Left ventricle myocardium superior (tissue), 1 donor: ENCODE measurements around the gene RAC3. TPM values are rescaled to one million over a fixed set of nuclear protein-coding genes. Genes with fewer than 3 reads are reported as not detected.

Source experiments
- ATAC-seq: fragments of 200-7000 bp; cut with Tn5 transposase; one replicate; pipeline ENCODE4 v1.9.1; 2020; ENCODE audit warnings: mild to moderate bottlenecking, moderate library complexity
- DNase-seq: peaks from one replicate; pipeline ENCODE4 v3.0.0-alpha.2; 2020
- intact Hi-C: fragments of 100-400 bp; cut with micrococcal nuclease; formaldehyde crosslinking; loops from one replicate; pipeline ENCODE4 v1.11.0; 2022
- total RNA-seq: library from RNA; stranded (reverse); fragmentation: NEBNext Ultra II Directional; extraction: Animal tissue kit (Norgen Biotek cat#: 25700); gene quantifications from one replicate; pipeline ENCODE4 v1.2.1, GENCODE V29; 2021
- donor health status: DM: no; HTN: yes; CAD: no; lungs with severe emphysema.

The RAC3 gene
- total RNA-seq, 1 donor from 2014 or later: 1.8 TPM

GRCh38 chr17:82080048-82080788, 48.7 kb downstream of the RAC3 start:
- intact Hi-C loops: no loop called here
- ATAC-seq (no peak), DNase-seq (no peak)

DNA sequence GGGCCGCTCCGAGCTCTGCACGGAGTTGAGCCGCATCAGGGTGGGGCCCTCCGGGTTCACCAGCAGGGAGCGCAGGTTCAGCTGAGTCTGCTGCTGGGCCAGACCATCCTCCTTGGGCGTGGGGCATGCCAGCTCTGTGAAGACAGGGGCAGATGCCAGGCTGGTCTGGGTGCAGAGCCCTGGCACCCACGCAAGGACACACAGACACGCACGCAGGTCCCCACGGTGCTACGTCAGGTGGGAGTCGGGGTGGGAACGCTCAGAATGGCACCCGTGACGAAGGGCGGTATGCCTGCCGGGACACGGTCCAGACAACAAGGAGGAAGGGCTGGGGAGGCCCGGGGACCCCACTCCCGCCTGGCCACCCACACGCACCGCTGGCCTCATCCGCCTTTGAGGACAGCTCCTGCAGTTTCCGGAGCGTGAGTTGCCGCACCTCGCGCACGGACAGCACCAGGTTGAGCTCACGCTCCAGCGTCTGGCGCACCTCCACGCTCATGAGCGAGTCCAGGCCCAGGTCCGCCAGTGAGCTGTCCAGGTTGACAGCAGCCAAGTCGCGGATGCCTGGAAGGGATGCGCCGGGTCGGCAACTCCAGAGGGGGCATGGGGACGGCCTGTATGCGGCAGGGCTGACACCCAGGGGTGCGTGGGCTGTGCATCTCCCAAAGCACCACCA, 49.4 kb downstream of the RAC3 start:
- no peak for DNase-seq
- intact Hi-C loops: no loop called here
- ATAC-seq: no peak

DNA sequence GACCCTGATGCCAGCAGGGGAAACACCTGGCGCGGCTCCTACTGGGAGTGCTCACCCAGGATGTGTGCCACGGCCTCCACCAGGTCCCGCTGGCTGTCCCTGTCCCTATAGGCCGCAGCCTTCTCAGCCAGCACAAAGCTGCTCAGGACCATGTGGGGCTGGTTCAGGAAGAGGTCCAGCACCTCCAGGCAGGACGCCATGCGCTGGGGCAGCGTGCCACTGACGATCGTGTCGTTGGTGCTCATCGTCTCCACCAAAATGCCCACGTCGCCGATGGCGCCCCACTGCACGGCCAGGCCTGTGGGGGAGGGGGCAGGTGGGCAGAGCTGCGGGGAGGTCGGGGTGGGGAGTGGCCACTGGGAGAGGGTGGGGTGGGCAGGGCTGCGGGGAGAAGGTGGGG, 50.1 kb downstream of the RAC3 start:
- intact Hi-C loops: no loop called here
- DNase-seq: no peak
- ATAC-seq: no peak

DNA sequence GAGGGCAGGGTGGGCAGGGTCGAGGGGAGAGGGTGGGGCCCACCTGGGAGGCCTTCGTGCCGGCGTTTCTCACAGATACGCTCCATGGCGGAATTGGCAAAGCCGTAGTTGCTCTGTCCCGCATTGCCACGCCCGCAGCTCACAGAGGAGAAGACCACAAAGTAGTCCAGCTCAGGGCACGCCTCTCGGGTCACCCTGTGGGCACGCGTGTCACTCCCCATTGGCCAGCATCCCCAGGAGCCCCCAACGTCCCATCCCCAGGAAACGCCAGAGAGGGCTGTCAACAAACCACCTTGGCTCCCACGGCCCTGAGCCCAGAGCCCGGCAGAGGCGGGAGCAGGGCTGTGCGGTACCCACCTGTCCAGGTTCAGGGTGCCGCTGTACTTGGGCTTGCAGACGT, 50.5 kb downstream of the RAC3 start:
- intact Hi-C loops: no loop called here
- DNase-seq (no peak), ATAC-seq (no peak)

DNA sequence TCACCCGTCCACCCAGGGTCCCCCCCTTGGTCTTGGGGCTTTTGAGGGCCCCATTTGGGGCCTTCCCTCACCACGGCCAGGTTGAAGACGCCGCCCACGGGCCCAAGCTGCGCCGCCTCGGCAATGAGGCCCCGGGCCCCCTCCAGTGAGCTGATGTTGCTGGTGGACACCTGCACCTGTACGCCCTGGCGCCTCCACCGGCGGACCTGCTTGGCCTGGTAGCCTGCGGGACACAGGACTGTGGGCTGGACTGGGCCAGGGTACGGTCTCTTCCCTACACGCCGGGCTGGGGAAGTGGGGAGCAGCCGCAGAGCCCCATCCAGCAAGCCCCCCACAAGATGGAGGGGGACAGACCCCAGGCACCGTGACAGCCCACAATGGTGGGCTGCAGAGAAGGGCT, 51.0 kb downstream of the RAC3 start:
- intact Hi-C loops: no loop called here
- ATAC-seq: no peak

GRCh38 chr17:82083009-82083408, 51.5 kb downstream of the RAC3 start:
- DNase-seq (no peak), ATAC-seq (no peak)
- intact Hi-C loops: no loop called here

More for the DNA sequence above, 51.0 kb downstream of the RAC3 start:
- no peak for DNase-seq

Other genes with a start within 250 kb of the RAC3 start
- not detected for gene GCGR, start 227.5 kb upstream of the RAC3 start, total RNA-seq
- 103 TPM for gene MCRIP1, start 198.4 kb upstream of the RAC3 start, total RNA-seq
- 0.67 TPM for gene PPP1R27, start 196.6 kb upstream of the RAC3 start, total RNA-seq
- gene P4HB, start 171.1 kb upstream of the RAC3 start, total RNA-seq: 362 TPM
- gene ARHGDIA, start 160.3 kb upstream of the RAC3 start, total RNA-seq: 114 TPM
- 32.0 TPM for gene ALYREF, start 140.1 kb upstream of the RAC3 start, total RNA-seq
- gene ANAPC11, start 140.0 kb upstream of the RAC3 start, total RNA-seq: 173 TPM
- gene NPB, start 129.4 kb upstream of the RAC3 start, total RNA-seq: 0.69 TPM
- 28.4 TPM for gene PCYT2, start 120.3 kb upstream of the RAC3 start, total RNA-seq
- gene SIRT7, start 113.5 kb upstream of the RAC3 start, total RNA-seq: 6.3 TPM
- gene MAFG, start 103.9 kb upstream of the RAC3 start, total RNA-seq: 27.5 TPM
- gene PYCR1, start 94.4 kb upstream of the RAC3 start, total RNA-seq: 4.0 TPM
- 4.0 TPM for gene MYADML2, start 84.4 kb upstream of the RAC3 start, total RNA-seq
- 0.52 TPM for gene NOTUM, start 70.5 kb upstream of the RAC3 start, total RNA-seq
- 25.4 TPM for gene ASPSCR1, start 54.0 kb upstream of the RAC3 start, total RNA-seq
- 27.0 TPM for gene CENPX, start 8.8 kb upstream of the RAC3 start, total RNA-seq
- 6.3 TPM for gene LRRC45, start 8.4 kb upstream of the RAC3 start, total RNA-seq
- 177 TPM for gene DCXR, start 6.0 kb downstream of the RAC3 start, total RNA-seq
- 21.8 TPM for gene RFNG, start 20.1 kb downstream of the RAC3 start, total RNA-seq
- gene GPS1, start 20.2 kb downstream of the RAC3 start, total RNA-seq: 90.6 TPM
- 67.7 TPM for gene DUS1L, start 34.1 kb downstream of the RAC3 start, total RNA-seq
- 17.0 TPM for gene FASN, start 66.6 kb downstream of the RAC3 start, total RNA-seq
- 8.1 TPM for gene CCDC57, start 181.2 kb downstream of the RAC3 start, total RNA-seq
- gene SLC16A3, start 197.4 kb downstream of the RAC3 start, total RNA-seq: 7.8 TPM
- 64.4 TPM for gene CSNK1D, start 242.0 kb downstream of the RAC3 start, total RNA-seq